Fibroblast of skin of abdomen (primary cell): Measurements from ENCODE around the gene CDH11.

Experiments used
- DNase-seq: peaks from one replicate; pipeline ENCODE4 v3.0.0-alpha.2; 2013

Gene CDH11

DNA sequence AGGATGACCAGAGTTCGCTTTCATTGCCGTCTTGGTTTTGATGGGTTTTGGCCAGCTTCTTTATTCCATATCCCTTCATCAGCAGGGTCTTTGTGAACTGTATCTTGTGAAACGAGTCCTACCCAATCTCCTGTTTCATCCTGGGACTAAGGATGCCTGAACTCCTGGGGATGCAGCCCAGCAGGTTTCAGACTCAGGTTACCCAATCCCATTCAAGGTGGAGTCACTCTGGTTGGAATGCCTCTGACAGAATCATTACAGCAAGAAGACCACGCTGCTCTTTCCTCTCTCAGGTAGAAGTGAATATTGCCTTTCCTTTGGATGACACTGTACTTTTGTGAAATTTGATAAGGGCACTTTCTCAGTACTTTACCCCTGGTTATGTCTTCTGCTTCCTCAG is 98.1 kb downstream of the CDH11 start:
- no peak for DNase-seq

DNA sequence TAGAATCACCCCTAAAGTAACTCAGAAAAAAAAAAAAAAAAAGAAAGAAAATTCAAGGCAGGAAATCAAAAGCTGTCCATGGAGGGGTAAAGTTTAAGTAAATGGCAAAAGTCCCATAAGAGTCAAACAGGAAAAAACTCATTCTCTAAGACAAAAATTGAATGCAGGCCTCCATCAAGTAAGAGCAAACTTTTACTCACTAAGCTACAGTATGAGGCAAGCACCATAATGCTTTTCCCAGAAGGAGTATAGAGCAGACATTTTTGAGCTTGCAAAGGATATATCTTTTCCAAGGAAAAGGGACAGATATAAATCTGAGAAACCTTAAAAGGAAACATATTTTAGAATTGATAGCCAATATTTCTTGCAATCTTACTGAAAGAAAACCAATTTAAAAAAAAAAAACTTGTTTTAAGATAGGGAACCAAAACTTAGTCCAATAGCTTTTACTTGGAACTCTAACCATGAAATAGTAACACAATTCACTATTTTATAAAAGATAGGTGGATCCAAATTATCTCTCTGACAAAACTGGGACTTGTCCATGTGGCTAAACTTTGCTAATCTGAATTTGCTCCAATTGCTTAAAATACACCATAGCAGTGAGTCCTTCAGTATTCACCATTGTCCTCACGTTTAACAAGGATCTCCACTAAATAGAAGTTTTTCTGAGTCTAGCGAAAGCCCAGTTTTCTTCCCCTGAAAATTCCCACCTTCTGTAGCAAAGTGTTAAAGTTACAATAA is 99.8 kb downstream of the CDH11 start:
- no peak for DNase-seq

DNA sequence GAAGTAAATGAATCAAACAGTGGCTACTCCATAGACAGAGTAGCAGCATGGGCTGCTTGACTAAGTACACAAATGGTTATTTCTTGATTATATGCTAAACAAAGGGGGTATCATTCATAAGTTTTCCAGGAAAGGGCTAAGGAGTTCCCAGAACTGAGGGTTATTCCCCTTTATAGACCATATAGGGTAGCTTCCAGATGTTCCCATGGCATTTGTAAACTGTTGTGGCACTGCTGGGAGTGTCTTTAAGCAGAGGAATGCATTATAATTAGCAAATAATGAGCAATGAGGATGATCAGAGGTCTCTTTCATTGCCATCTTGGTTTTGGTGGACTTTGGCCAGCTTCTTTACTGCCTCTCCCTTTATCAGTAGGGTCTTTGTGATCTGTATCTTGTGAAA is 105.1 kb downstream of the CDH11 start:
- DNase-seq = no peak

DNA sequence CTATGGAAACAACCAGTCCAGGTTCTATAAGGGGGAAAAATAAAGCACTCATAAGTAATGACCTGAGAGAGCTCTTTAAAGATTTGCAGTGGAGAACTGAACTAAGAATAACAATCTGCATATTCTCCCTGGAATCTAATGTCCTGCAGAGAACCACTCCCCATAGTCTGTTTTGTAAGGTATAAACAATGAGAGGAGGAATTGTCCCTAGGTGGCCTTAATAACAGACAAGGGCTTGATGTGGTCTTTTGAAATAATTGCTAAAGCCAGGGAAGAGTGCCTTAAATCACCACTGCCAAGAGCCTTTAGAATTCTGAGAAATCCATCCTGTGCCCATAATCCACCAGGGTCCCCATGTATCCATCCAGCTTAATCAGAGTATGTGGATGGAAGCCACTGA is 106.3 kb downstream of the CDH11 start:
- no peak for DNase-seq

DNA sequence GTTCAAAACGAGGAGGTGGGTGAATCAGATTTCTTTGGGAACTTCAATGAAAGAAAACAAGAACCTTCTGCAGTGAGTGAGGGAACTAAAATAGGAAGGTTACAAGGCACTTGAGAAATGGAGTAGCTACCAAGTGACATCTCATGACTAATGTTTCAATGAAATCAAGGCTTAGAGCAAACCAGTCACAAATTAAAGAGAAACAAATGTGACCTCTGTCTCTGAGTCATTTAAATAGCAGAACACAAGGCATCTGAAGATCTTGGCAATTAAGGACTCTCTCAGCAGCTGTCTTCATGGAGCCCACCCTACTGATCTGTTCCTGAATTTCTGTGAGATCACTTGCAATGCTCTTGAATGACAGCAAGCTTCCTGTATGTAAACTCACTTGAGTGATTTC is 109.5 kb downstream of the CDH11 start:
- DNase-seq = peak; percentile 70

DNA sequence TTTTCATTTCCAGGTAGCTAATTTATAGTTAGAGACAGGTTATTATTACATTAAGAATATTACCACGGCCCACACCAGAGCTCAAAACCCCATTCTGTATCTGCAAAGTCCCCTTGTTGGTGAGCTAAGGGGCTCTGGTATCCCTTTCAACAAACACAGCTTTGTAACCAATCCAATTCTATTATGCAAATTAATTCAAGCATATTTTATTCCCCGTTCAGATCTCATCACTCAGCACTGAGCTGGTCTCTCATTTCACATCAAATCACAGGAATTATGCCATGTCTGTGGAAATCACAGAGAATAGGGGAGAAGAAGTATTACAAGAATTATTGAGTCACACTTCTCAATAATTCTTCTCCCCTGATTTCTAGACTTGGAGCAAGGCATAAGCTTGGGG is 111.7 kb downstream of the CDH11 start:
- peak; percentile 32 for DNase-seq

DNA sequence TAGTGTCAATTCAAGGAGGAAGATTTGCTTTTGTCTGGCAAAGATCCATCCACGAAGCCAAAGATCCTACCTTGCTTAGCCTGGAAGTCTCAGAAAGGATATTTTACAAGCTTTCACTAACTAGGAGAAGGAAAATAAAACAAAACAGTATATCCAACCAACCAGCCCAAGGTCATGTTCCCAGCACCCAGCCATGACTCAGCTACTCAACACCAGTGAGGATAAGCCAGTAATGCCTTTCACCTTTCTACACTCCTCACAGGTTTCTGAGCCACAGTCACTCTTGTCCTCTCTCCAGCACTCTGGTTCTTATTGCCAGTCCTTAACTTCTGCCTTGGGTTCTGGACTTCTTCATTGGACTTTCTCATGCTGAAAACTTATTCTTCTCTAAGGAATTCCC is 116.2 kb downstream of the CDH11 start:
- no peak for DNase-seq

DNA sequence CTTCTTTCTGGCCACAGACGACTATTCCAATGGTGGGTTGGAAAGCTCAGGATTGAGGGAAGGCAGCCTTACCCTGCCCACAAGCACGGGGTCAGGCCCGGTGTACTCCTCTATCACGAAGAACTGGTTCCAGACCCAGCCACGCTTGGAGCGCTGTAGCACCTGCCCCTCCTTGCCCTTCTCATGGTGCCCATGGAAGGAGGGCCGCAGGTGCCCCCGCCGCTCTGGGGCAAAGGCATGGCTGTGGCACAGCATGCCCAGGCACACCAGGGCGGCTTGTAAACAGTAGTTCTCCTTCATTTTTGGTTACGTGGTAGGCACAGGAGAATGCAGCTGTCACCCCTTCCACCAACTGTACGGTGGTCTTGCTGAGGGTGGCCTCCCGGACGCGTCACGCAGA is 117.3 kb downstream of the CDH11 start:
- DNase-seq = no peak

DNA sequence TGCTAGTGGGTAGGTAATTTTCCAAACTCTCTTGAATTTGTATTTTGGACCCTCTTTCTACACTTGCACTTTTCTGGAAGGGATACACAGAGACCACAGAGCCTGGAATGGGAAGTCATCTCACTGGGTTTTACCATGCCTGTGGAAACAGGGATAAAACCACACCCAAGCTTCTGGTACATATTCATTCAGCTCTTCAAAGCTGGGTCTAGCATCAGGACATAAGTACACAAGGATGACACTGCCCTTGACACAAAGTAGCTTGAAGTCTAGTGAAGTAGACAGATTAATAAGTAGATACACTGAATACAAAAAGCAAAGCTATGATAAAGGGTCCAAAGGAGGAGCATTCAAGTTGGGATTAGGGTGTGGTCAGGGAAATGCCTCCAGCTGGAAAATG is 118.2 kb downstream of the CDH11 start:
- DNase-seq = no peak

DNA sequence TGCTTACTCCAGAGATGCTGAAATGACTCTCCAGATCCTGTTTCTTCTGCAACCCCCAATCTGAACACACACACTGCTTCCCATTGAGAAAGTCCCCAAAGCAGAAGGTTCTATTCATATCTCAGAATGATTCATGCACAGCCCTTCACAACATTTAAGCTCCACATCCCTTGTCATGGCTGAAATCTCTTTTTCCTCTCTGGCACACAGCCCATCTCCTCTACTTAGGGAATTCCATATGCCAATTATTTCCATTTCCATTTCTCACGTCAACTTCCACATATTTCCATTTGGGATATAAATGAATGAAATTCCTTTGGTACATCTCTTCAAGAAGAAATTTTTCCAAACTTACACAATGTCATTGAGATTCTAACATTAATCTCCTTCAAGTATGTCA is 119.6 kb downstream of the CDH11 start:
- peak; percentile 93 for DNase-seq

DNA sequence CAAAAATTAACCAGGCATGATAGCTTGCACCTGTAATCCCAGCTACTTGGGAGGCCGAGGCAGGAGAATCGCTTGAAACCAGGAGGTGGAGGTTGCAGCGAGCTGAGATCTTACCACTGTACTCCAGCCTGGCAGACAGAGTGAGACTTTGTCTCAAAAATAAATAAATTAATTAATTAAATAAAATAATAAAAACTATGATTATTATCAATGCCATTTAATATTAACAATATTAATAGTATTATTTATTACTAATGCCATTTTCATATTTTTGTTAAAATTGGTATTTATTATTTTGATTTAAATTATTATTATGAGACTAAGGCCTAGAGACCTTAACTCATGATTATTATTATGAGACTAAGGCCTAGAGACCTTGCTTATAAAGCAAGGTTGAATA is 121.2 kb downstream of the CDH11 start:
- no peak for DNase-seq

DNA sequence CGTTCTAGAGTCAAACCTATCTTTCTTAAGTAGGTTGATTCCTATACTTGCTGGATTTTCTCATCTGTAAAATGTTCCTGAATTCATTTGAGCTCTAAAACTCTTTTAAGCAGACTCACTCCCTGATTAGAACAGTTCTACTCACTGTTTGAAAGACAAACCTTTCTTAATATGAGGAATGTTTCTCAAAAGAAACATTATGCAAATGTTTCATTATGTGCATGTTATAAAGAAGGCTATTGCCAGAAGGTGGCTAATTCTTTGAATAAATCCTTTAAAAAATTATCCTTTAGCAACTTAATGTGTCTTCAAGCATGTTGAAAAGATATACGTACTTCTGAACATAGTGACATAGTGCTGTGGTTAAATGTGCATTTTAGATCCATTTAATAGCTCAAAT is 124.1 kb downstream of the CDH11 start:
- DNase-seq = no peak

DNA sequence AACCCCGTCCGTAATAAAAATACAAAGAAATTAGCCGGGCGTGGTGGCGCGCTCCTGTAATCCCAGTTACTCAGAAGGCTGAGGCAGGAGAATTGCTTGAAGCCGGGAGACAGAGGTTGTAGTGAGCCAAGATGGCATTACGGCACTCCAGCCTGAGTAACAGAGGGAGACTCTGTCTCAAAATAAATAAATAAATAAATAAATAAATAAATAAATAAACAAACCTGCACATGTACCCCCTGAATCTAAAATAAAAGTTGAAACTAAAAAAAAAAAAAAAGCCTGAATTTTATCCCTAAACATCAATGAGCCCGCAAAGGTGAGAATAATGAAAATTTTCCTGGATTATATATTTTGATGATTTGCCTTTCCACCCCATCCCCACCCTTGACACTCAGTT is 124.7 kb downstream of the CDH11 start:
- DNase-seq = no peak

DNA sequence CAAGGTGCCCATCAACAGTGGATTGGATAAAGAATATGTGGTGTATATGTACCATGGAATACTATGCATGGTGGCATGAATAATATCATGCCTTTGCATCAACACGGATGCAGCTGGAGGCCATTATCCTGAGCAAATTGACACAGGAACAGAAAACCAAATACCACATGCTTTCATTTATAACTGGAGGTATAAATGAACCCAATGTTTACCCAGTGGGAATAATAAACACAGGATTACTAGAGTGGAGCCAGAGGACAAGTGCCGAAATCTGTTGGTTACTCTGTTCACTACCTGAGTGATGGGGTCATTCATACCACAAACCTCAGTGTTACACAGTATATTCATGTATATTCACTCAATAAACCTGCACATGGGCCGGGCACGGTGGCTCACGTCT is 125.2 kb downstream of the CDH11 start:
- no peak for DNase-seq

DNA sequence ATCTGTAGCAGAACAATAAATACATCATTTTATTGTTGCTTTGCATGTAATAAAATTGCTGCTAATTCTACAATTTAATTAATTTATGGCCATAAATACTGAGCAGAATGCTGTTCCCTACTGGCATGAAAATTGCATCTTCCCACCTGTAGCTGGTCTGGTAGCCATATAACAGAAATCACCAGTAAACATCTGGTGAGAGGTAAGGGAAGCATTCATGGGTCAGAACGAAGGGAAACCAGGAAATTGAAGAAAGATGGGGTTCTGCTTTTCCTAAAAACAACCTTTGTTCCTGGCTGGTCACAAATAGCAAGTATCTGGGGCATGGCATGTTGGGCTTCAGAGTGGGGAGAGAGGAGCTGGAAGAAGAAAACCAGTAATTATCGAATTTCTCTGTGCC is 128.4 kb downstream of the CDH11 start:
- no peak for DNase-seq

DNA sequence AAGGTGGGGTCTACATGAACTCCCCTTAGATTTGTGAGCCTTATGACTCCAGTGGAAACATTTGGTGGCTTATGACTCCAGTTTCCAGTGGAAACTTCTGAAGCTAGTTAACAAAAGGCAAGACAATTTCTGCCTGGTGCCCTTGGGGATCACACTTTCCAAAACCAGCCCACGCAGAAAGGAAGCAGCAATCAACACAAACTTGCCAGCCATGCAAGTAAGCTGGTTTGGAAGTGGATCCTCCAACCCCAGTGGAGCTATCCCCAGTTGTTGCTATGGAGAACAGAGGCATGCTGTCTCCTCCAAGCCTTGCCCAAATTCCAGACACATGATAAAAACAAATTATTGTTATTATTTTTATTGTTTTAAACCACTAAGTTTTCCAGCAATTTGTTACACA is 130.9 kb downstream of the CDH11 start:
- no peak for DNase-seq

DNA sequence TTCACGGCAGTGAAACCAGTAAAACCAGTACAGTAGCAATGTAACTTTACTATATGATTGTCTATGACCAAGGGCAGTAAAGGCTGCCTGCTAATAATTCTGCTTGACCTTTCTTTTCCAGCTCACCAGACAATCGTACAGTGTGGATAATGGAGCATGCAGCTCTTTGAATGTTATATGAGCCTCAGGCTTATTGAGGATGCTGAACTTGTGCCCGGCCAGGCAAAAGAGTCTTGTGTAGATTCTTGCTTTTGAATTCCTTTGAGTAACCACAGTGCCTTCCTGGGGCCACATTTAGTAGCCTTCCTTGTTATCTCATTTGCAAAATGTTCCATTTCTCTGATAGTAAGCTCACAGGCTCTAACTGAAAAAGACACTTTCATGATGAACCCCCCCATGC is 131.8 kb downstream of the CDH11 start:
- DNase-seq = no peak

DNA sequence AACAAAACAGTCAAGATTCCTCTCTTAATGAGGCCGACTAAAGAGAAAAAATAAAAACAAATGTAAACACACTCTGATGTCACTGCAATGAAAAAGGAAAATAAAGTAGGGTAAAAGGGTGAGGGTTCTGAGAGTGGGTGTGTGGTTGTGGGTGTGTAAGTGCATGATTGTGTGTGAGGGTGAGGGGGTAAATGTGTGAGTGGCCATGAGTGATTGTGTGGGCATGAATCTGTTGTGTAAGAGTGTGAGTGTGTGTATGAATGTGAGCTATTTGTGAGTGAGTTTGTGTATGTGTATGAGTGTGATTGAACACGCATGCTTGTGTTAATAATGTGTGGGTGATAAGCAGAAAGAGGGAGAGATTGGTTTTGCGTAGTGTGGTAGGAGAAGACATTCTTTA is 132.8 kb downstream of the CDH11 start:
- DNase-seq = no peak

DNA sequence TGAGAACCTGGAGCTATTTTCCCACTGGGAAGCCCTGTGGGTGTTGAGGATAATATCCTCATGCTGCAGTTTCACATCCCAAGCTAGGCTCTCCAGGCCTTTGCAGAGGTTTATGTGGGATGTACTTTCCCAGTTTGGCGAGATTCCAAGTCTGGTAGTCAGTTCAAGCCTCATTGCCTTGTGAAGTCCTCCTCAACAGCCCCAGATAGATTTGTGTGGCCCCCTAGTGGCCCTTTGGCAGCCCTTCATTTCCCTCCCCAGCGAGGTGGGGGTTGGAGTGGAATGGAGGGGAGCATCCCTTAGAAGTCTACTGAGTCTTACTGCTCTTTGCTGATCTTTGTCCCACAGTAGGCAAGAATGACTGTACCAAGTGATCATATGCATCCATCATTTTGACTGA is 137.9 kb downstream of the CDH11 start:
- DNase-seq = peak; percentile 92

DNA sequence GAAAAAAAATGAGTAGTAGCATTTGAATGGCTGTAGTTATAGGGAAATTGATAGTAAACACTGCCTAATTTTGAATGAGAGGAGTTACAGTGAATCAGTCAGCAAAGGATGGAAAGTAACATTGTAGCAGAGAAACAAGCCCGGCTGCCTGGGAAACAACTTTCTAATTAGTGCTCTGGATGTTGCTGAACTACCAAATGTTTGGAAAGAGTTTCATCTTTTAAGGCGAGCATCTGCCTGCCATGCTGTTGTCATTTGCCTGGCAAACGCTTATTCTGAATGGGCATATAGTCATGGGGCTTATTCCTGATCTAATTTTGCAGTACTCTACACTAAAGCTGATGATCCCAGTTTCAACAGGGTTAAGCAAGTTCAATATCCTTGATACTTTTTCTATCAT is 138.6 kb downstream of the CDH11 start:
- no peak for DNase-seq

DNA sequence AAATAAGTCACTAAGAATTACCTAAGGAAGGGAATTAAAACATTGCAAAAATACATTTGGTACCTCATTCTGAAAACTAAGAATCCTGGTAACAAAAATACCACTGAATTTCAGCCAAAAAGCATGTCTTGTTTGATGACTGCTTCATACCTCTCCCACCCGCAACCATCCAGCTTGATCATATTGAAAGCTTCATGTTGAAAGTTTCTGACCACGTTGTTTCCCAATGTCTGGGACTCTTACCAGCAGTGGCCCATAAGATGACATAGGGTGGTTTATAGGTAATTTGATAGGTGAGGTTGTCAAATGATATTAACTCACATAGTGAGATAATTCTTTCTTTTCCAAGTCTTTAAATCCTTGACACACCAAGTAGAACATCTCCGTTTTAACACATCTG is 139.3 kb downstream of the CDH11 start:
- peak; percentile 67 for DNase-seq

DNA sequence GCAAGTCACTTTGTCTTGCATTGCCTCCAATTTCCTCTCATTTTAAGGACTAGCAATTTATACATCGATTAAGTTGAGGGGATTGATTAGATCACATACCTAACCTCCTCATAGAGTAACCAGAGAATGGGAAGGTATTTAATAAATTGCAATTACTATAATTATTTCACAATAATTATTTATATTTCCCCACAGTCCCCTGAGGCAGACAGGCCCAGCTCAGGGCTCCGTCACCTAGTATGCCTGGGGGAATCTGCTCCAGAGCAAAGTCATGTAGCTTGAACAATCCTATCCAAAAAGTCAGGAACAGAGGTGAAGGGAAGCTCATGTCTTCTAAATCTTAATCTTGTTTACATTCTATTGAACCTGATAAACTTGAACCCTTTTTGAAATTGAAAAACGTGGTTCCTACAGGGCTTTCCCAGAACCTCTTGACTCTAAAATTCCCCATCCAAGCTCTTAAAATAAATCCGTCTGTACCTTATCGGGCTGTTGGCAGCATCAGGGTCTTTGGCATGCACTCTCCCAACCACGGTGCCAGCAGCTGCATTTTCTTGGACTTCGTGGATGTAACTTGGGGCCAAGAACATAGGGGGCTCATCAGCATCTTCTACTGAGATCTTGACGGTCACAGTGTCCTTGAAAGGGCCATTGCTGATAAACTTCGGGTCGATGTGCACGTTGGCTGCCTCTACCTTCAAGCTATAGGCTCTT is 140.1 kb downstream of the CDH11 start:
- DNase-seq = no peak

DNA sequence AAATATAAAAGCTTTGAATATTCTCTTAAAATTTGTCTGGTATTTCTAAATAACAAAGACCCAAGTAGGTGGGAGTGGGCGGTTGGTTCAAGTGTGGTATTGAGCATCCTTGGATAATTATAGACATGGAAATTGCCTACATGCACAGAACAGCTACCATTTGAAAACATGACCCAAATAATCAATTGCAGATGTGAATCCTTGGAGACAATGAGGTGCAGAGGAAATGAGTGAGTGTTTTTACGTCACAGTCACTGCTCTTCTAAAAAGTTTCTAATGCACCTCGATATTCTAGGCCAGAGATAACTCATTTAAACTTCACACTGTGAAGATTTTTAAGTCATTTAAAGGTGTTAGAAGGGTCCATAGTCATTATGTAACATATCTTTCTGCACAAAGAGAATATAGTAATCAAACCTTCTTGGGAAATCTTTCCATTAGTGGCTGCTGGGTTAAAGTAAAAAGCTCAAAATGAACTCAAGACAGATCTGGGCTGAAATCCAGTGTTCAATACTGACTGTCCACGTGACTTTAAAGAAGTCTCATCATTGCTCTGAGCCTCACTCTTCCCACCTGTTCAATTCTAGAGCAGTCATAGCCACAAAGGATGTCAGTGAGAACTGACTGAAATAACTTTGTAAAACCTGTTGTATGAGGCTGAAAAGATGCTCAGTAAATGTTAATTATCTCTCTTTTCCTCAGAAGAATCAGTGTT is 144.5 kb downstream of the CDH11 start:
- DNase-seq = peak; percentile 54

DNA sequence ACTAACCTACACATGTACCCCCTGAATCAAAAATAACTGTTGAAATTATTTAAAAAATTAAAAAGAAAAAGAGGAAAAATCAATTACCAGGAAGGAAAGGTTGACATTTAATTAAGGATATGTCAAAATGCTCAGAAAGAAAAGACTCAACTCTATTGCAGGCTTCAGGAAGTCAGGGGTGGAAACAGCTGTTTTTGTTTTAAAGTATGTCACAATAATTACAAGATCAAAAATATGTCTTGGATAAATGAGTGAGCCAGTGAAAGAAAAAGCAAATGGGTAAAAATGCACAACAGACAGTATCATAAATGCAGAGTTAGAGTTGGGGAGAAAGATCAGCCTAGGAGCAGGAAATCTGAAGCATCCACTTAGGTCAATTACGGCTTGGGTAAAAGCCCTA is 146.0 kb downstream of the CDH11 start:
- DNase-seq = peak; percentile 21
